ENCODE measurements around the gene HRAS.
A peak's percentile ranks its signal among the peaks of the same experiment; 100 is the strongest.

The HRAS gene

DNA sequence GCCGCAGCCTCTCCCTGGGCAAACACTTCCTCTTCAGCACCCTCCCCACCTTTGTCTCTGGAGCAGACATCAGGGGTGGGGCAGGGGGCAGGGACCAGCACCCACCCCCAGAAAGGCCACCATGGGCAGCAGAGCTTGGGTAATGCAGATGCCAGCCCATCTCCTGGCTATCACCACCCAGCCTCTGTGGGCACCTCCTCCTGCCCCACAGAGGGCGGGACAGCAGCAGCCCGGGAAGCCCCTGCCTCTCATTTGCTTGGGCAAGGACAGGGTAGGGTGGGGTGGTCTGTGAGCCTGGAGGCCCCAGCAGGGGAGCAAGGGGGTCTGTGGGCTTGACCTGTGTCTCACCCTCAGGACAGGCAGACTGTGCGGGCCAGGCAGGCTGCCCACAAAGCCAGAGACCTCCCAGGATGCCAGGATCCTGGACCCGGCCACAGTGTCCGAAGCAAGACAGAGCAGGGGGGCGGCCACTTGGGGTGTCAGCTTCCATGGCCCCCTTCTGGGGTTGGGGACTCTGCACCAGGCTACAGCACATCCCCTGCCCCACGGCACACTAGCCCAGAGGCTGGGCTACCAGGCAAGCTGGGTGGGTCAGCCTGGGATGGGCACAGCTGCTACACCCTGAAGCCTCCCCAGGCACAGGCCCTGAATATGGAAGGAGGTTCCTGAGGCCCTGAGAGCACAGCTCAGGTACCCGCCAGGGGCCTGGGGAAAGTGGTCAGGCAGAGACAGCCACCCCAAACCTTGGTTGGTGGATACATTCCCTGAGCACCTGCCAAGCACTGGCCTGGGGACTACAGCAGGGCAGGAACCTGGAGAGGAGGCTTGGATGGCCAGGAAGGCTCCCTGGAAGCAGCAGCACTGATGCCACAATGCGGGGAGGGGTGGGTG lies 32.8 kb downstream of the HRAS start:
- H3K4me3 ChIP-seq (ENCODE audit: control insufficient read depth, low read depth, low read length) = peak overlapping the region; percentile 87
- TF ChIP-seq, protein P1, sequence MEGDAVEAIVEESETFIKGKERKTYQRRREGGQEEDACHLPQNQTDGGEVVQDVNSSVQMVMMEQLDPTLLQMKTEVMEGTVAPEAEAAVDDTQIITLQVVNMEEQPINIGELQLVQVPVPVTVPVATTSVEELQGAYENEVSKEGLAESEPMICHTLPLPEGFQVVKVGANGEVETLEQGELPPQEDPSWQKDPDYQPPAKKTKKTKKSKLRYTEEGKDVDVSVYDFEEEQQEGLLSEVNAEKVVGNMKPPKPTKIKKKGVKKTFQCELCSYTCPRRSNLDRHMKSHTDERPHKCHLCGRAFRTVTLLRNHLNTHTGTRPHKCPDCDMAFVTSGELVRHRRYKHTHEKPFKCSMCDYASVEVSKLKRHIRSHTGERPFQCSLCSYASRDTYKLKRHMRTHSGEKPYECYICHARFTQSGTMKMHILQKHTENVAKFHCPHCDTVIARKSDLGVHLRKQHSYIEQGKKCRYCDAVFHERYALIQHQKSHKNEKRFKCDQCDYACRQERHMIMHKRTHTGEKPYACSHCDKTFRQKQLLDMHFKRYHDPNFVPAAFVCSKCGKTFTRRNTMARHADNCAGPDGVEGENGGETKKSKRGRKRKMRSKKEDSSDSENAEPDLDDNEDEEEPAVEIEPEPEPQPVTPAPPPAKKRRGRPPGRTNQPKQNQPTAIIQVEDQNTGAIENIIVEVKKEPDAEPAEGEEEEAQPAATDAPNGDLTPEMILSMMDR (conservative IDR thresholded peaks at IDR 0.05; ENCODE audit: control insufficient read depth, insufficient read depth, low read depth, low read length) = no peak
- no peak for DNase-seq (ENCODE audit: low read depth)

DNA sequence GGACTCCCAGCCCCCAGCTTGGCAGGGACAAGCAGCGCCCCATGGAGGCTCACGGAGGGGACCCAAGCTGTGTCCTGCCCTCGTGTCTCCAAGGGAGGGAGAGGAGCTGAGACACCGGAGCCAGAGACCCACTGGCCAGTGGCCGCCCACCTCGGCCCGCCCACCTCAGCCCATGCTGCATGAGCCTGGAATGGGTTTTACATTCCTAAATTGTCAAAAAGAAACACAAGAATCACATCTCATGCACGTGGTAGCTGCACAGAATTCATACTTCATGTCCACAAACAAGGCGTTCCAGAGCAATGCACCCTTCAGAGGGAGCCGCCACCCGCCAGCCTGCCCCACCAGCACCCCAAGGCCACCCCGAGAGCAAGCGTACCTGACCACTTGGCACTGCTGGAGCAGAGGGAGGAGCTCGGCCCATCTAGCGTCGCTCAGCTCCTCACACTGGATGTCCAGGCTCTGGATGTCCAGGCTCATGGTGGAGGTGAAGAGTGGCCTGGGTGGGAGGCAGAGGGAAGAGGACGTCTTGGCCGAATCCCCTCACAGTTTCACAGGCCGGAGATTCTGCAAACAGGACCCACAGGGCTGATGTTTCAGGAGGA lies 33.6 kb downstream of the HRAS start:
- no peak for DNase-seq (ENCODE audit: low read depth)
- TF ChIP-seq, protein P1 (conservative IDR thresholded peaks at IDR 0.05; ENCODE audit: control insufficient read depth, insufficient read depth, low read depth, low read length) = no peak
- H3K4me3 ChIP-seq (ENCODE audit: control insufficient read depth, low read depth, low read length) = no peak overlapping the region

GRCh38 chr11:501001-501682 lies 34.2 kb downstream of the HRAS start:
- DNase-seq (ENCODE audit: low read depth) = no peak
- TF ChIP-seq, protein P1 (conservative IDR thresholded peaks at IDR 0.05; ENCODE audit: control insufficient read depth, insufficient read depth, low read depth, low read length) = no peak
- no peak overlapping the region for H3K4me3 ChIP-seq (ENCODE audit: control insufficient read depth, low read depth, low read length)

- DNase-seq (ENCODE audit: low read depth) = no peak
- no peak overlapping the region for H3K4me3 ChIP-seq (ENCODE audit: control insufficient read depth, low read depth, low read length)
- TF ChIP-seq, protein P1 (conservative IDR thresholded peaks at IDR 0.05; ENCODE audit: control insufficient read depth, insufficient read depth, low read depth, low read length) = no peak
Observed at GRCh38 chr11:499201-500076, 35.9 kb downstream of the HRAS start.

GRCh38 chr11:498297-499181 lies 36.8 kb downstream of the HRAS start:
- H3K4me3 ChIP-seq (ENCODE audit: control insufficient read depth, low read depth, low read length) = no peak overlapping the region

More at GRCh38 chr11:498297-499181, 36.8 kb downstream of the HRAS start:
- no peak for DNase-seq (ENCODE audit: low read depth)
- TF ChIP-seq, protein P1 (conservative IDR thresholded peaks at IDR 0.05; ENCODE audit: control insufficient read depth, insufficient read depth, low read depth, low read length) = no peak

Measured in fibroblast of mammary gland (primary cell).